ENCODE results near the gene C12orf57. TPM values are rescaled to one million over a fixed set of nuclear protein-coding genes. Genes with fewer than 3 reads are reported as not detected.

C12orf57 gene, protein sequence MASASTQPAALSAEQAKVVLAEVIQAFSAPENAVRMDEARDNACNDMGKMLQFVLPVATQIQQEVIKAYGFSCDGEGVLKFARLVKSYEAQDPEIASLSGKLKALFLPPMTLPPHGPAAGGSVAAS
- total RNA-seq (175 TPM), polyA plus RNA-seq (ENCODE audit: insufficient read depth, low read depth, low replicate concordance) (336 TPM)
- long read RNA-seq, donor 1, transcript C12orf57-202 (3 exons, 662 nt) = minor isoform, 11 of 96 reads
- long read RNA-seq, donor 1, transcript C12orf57-201 (3 exons, 560 nt) = major isoform, 72 of 96 reads
- long read RNA-seq, donor 1, partial matches to known transcripts = 12 of 96 reads
- long read RNA-seq, donor 1, other reads (novel, unspliced or antisense) = 0 of 96 reads
- long read RNA-seq, donor 2, transcript C12orf57-201 (3 exons, 560 nt) = major isoform, 107 of 149 reads
- long read RNA-seq, donor 2, transcript C12orf57-206 (2 exons, 980 nt) = minor isoform, 5 of 149 reads
- long read RNA-seq, donor 2, transcript C12orf57-202 (3 exons, 662 nt) = minor isoform, 26 of 149 reads
- long read RNA-seq, donor 2, partial matches to known transcripts = 7 of 149 reads
- long read RNA-seq, donor 2, other reads (novel, unspliced or antisense) = 0 of 149 reads
- long read RNA-seq, donor 3, transcript C12orf57-206 (2 exons, 980 nt) = minor isoform, 5 of 176 reads
- long read RNA-seq, donor 3, transcript C12orf57-202 (3 exons, 662 nt) = minor isoform, 27 of 176 reads
- long read RNA-seq, donor 3, transcript C12orf57-201 (3 exons, 560 nt) = major isoform, 141 of 176 reads
- long read RNA-seq, donor 3, partial matches to known transcripts = 0 of 176 reads
- long read RNA-seq, donor 3, other reads (novel, unspliced or antisense) = 0 of 176 reads
- long read RNA-seq, donor 4, transcript C12orf57-202 (3 exons, 662 nt) = minor isoform, 6 of 60 reads
- long read RNA-seq, donor 4, transcript C12orf57-201 (3 exons, 560 nt) = major isoform, 52 of 60 reads
- long read RNA-seq, donor 4, partial matches to known transcripts = 0 of 60 reads
- long read RNA-seq, donor 4, other reads (novel, unspliced or antisense) = 0 of 60 reads
- long read RNA-seq, donor 5, transcript C12orf57-201 (3 exons, 560 nt) = major isoform, 8 of 10 reads
- long read RNA-seq, donor 5, partial matches to known transcripts = 0 of 10 reads
- long read RNA-seq, donor 5, other reads (novel, unspliced or antisense) = 0 of 10 reads
- long read RNA-seq, donor 6, transcript C12orf57-202 (3 exons, 662 nt) = minor isoform, 61 of 398 reads
- long read RNA-seq, donor 6, transcript C12orf57-201 (3 exons, 560 nt) = major isoform, 292 of 398 reads
- long read RNA-seq, donor 6, transcript C12orf57-204 (3 exons, 551 nt) = minor isoform, 5 of 398 reads
- long read RNA-seq, donor 6, partial matches to known transcripts = 38 of 398 reads
- long read RNA-seq, donor 6, other reads (novel, unspliced or antisense) = 0 of 398 reads
- long read RNA-seq, donor 7, transcript C12orf57-201 (3 exons, 560 nt) = major isoform, 31 of 68 reads
- long read RNA-seq, donor 7, partial matches to known transcripts = 0 of 68 reads
- long read RNA-seq, donor 7, other reads (novel, unspliced or antisense) = 34 of 68 reads
- long read RNA-seq, donor 8, transcript C12orf57-201 (3 exons, 560 nt) = major isoform, 126 of 178 reads
- long read RNA-seq, donor 8, transcript C12orf57-202 (3 exons, 662 nt) = minor isoform, 32 of 178 reads
- long read RNA-seq, donor 8, partial matches to known transcripts = 13 of 178 reads
- long read RNA-seq, donor 8, other reads (novel, unspliced or antisense) = 0 of 178 reads
- long read RNA-seq, donor 9, transcript C12orf57-202 (3 exons, 662 nt) = minor isoform, 19 of 95 reads
- long read RNA-seq, donor 9, transcript C12orf57-201 (3 exons, 560 nt) = major isoform, 73 of 95 reads
- long read RNA-seq, donor 9, partial matches to known transcripts = 0 of 95 reads
- long read RNA-seq, donor 9, other reads (novel, unspliced or antisense) = 0 of 95 reads
- long read RNA-seq, donor 10, transcript C12orf57-201 (3 exons, 560 nt) = major isoform, 84 of 124 reads
- long read RNA-seq, donor 10, transcript C12orf57-202 (3 exons, 662 nt) = minor isoform, 17 of 124 reads
- long read RNA-seq, donor 10, partial matches to known transcripts = 18 of 124 reads
- long read RNA-seq, donor 10, other reads (novel, unspliced or antisense) = 0 of 124 reads

DNA sequence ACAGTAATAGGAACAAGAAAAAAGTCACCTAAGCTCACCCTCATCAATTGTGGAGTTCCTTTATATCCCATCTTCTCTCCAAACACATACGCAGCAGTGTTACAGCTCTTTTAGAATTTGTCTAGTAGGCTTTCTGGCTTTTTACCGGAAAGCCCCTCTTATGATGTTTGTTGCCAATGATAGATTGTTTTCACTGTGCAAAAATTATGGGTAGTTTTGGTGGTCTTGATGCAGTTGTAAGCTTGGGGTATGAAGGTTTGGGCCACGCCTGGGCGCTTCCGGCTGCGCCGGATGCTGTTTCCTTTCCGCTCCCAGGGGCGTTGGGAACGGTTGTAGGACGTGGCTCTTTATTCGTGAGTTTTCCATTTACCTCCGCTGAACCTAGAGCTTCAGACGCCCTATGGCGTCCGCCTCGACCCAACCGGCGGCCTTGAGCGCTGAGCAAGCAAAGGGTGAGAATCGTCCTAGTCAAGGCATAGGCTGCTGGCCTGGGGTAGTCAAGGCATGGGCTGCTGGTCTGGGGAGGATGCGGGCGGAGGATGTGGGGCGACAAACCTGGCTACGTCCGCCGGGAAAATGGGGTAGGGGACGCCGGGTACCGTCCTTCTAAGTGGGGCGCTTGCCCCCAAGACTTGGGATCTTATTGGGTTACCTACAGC is at the start of gene C12orf57, which contains the start of gene RNU7-1:
C12orf57 (plus strand) TSS at position 301 of the 659 bp plus-strand sequence; CDS start at position 401, 100 bp downstream.
RNU7-1 (plus strand) TSS at position 95 of the 659 bp plus-strand sequence.
- peaks cover 0 to 4% (median 3%) of the 10 kb centered on the region in 3 donors for H3K36me3 ChIP-seq (ENCODE audit: control insufficient read depth in 2 of 3, insufficient read depth in 3 of 3, low read length in 3 of 3)
- DNase-seq (peak; percentile 88 to 97 (median 94)), FAIRE-seq (no peak)
- TF ChIP-seq, protein P1, sequence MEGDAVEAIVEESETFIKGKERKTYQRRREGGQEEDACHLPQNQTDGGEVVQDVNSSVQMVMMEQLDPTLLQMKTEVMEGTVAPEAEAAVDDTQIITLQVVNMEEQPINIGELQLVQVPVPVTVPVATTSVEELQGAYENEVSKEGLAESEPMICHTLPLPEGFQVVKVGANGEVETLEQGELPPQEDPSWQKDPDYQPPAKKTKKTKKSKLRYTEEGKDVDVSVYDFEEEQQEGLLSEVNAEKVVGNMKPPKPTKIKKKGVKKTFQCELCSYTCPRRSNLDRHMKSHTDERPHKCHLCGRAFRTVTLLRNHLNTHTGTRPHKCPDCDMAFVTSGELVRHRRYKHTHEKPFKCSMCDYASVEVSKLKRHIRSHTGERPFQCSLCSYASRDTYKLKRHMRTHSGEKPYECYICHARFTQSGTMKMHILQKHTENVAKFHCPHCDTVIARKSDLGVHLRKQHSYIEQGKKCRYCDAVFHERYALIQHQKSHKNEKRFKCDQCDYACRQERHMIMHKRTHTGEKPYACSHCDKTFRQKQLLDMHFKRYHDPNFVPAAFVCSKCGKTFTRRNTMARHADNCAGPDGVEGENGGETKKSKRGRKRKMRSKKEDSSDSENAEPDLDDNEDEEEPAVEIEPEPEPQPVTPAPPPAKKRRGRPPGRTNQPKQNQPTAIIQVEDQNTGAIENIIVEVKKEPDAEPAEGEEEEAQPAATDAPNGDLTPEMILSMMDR (IDR thresholded peaks at IDR 0.05; ENCODE audit: borderline replicate concordance, extremely low read depth, insufficient read depth) = no peak
- H3K27ac ChIP-seq (ENCODE audit: low read depth in 2 of 2, low read length in 2 of 2) = peak within 1 kb of the TSS; percentile 96 to 97
- no peaks in the 10 kb centered on the region for H3K9me3 ChIP-seq (ENCODE audit: control insufficient read depth in 2 of 3, insufficient read depth in 1 of 3, low read length in 3 of 3)
- H3K4me3 ChIP-seq (ENCODE audit: low read length in 3 of 3) = peak within 1 kb of the TSS; percentile 84 to 89 (median 89)
- H3K27me3 ChIP-seq (ENCODE audit: control insufficient read depth, insufficient read depth, low read length) = no peaks in the 10 kb centered on the region
- peak within 1 kb of the TSS; percentile 85 to 95 (median 93) for H3K9ac ChIP-seq (ENCODE audit: low read length in 3 of 3)
- intact Hi-C loops (cut with DNase I) = loop anchor here (10.0 kb wide), 1 partner anchor 151 kb away; the partner anchor contains the start of gene C1R
- peaks cover 0 to 27% (median 21%) of the 10 kb centered on the region in 3 donors for H3K4me1 ChIP-seq (ENCODE audit: control insufficient read depth in 2 of 3, insufficient read depth in 2 of 3, low read depth in 1 of 3, low read length in 3 of 3)

DNA sequence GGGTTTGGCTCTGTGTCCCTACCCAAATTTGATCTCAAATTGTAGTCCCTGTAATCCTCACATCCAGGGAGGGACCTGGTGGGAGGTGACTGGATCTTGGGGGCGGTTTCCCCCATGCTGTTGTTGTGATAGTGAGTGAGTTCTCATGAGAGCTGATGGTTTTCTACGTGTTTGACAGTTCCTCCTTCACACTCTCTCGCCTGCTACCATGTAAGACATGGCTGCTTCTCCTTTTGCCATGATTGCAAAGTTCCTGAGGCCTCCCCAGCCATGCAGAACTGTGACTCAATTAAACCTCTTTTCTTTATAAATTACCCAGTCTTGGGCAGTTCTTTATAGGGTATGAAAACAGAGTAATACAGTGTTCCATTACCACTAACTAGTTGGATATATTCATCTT is 49.5 kb upstream of the C12orf57 start:
- H3K4me3 ChIP-seq (ENCODE audit: low read length in 3 of 3) = no peak overlapping the region
- H3K4me1 ChIP-seq (ENCODE audit: control insufficient read depth in 2 of 3, insufficient read depth in 2 of 3, low read depth in 1 of 3, low read length in 3 of 3) = peaks cover 4 to 6% (median 5%) of the 10 kb centered on the region in 3 donors
- no peak overlapping the region for H3K9ac ChIP-seq (ENCODE audit: low read length in 3 of 3)
- no peaks in the 10 kb centered on the region for H3K9me3 ChIP-seq (ENCODE audit: control insufficient read depth in 2 of 3, insufficient read depth in 1 of 3, low read length in 3 of 3)
- TF ChIP-seq, protein P1 (IDR thresholded peaks at IDR 0.05; ENCODE audit: borderline replicate concordance, extremely low read depth, insufficient read depth) = no peak
- no peaks in the 10 kb centered on the region for H3K36me3 ChIP-seq (ENCODE audit: control insufficient read depth in 2 of 3, insufficient read depth in 3 of 3, low read length in 3 of 3)
- intact Hi-C loops (cut with DNase I) = no loop called here
- no peak overlapping the region for H3K27ac ChIP-seq (ENCODE audit: low read depth in 2 of 2, low read length in 2 of 2)
- no peak for DNase-seq
- FAIRE-seq = no peak
- H3K27me3 ChIP-seq (ENCODE audit: control insufficient read depth, insufficient read depth, low read length) = no peaks in the 10 kb centered on the region
